Fibroblast of peridontal ligament (primary cell): ENCODE measurements around the gene GRM7.

Experiments used
- DNase-seq: peaks from one replicate; pipeline ENCODE4 v3.0.0-alpha.2; 2010; ENCODE audit errors: extremely low read depth

The GRM7 gene

GRCh38 chr3:7146529-7146928 lies 285.6 kb downstream of the GRM7 start:
- no peak for DNase-seq

- DNase-seq, result no peak
These were observed 297.6 kb downstream of the GRM7 start for GRCh38 chr3:7158516-7158915.

- no peak for DNase-seq
These were observed 299.8 kb downstream of the GRM7 start for GRCh38 chr3:7160689-7161088.

GRCh38 chr3:7166460-7166859 lies 305.5 kb downstream of the GRM7 start:
- DNase-seq, result no peak

GRCh38 chr3:7171493-7171892 lies 310.6 kb downstream of the GRM7 start:
- no peak for DNase-seq

- no peak for DNase-seq
These were observed 312.1 kb downstream of the GRM7 start for GRCh38 chr3:7172996-7173395.

GRCh38 chr3:7188551-7188950 lies 327.6 kb downstream of the GRM7 start:
- no peak for DNase-seq

- DNase-seq, result no peak
These were observed 329.2 kb downstream of the GRM7 start for GRCh38 chr3:7190095-7190494.

- no peak for DNase-seq
These were observed 332.4 kb downstream of the GRM7 start for GRCh38 chr3:7193269-7193668.

GRCh38 chr3:7194071-7194835 lies 333.3 kb downstream of the GRM7 start:
- no peak for DNase-seq

- no peak for DNase-seq
These were observed 335.0 kb downstream of the GRM7 start for GRCh38 chr3:7195934-7196333.

- DNase-seq, result no peak
These were observed 340.9 kb downstream of the GRM7 start for GRCh38 chr3:7201784-7202183.

GRCh38 chr3:7203969-7204847 lies 343.3 kb downstream of the GRM7 start:
- DNase-seq, result no peak

- no peak for DNase-seq
These were observed 343.9 kb downstream of the GRM7 start for GRCh38 chr3:7204848-7205156.

GRCh38 chr3:7205535-7205934 lies 344.6 kb downstream of the GRM7 start:
- no peak for DNase-seq

GRCh38 chr3:7205962-7206361 lies 345.0 kb downstream of the GRM7 start:
- DNase-seq, result no peak

GRCh38 chr3:7207125-7207524 lies 346.2 kb downstream of the GRM7 start:
- no peak for DNase-seq

GRCh38 chr3:7207928-7208327 lies 347.0 kb downstream of the GRM7 start:
- no peak for DNase-seq

GRCh38 chr3:7209098-7209497 lies 348.2 kb downstream of the GRM7 start:
- DNase-seq, result no peak

GRCh38 chr3:7211740-7212139 lies 350.8 kb downstream of the GRM7 start:
- no peak for DNase-seq

- DNase-seq, result no peak
These were observed 354.8 kb downstream of the GRM7 start for GRCh38 chr3:7215706-7216105.

GRCh38 chr3:7226393-7226792 lies 365.5 kb downstream of the GRM7 start:
- no peak for DNase-seq

- DNase-seq, result no peak
These were observed 377.8 kb downstream of the GRM7 start for GRCh38 chr3:7238565-7239295.
